Fibroblast of peridontal ligament (primary cell): Measurements from ENCODE around the gene KCNC1.

ENCODE experiments used
- DNase-seq: peaks from one replicate; pipeline ENCODE4 v3.0.0-alpha.2; 2010; ENCODE audit errors: extremely low read depth

Gene KCNC1

GRCh38 chr11:17716807-17717206 lies 17.8 kb upstream of the KCNC1 start:
- no peak for DNase-seq

GRCh38 chr11:17718015-17718414 lies 16.6 kb upstream of the KCNC1 start:
- no peak for DNase-seq

GRCh38 chr11:17718510-17718962 lies 16.0 kb upstream of the KCNC1 start:
- DNase-seq = no peak

GRCh38 chr11:17719028-17719937 lies 15.3 kb upstream of the KCNC1 start, which contains the start of gene MYOD1:
Gene MYOD1 (plus strand): TSS chr11:17719571. CDS start chr11:17719783, 212 bp downstream.
- DNase-seq = no peak

- DNase-seq = no peak
Observed at GRCh38 chr11:17719938-17720795, 14.4 kb upstream of the KCNC1 start.

- no peak for DNase-seq
Observed at GRCh38 chr11:17720796-17721171, 13.8 kb upstream of the KCNC1 start.

- no peak for DNase-seq
Observed at GRCh38 chr11:17721242-17721999, 13.2 kb upstream of the KCNC1 start.

GRCh38 chr11:17722000-17722643 lies 12.5 kb upstream of the KCNC1 start:
- DNase-seq = no peak

GRCh38 chr11:17724020-17724908 lies 10.3 kb upstream of the KCNC1 start:
- no peak for DNase-seq

GRCh38 chr11:17725174-17725573 lies 9.4 kb upstream of the KCNC1 start:
- DNase-seq = no peak

GRCh38 chr11:17730137-17730536 lies 4.4 kb upstream of the KCNC1 start:
- no peak for DNase-seq

- peak; percentile 77 for DNase-seq
Observed at GRCh38 chr11:17730608-17731462, 3.7 kb upstream of the KCNC1 start.

- no peak for DNase-seq
Observed at GRCh38 chr11:17733261-17733660, 1.3 kb upstream of the KCNC1 start.

- peak; percentile 60 for DNase-seq
Observed at GRCh38 chr11:17734986-17735817, 621 bp downstream of the KCNC1 start.

GRCh38 chr11:17735818-17736578 lies 1.4 kb downstream of the KCNC1 start:
- no peak for DNase-seq

GRCh38 chr11:17736579-17736893 lies 2.0 kb downstream of the KCNC1 start:
- no peak for DNase-seq

- DNase-seq = no peak
Observed at GRCh38 chr11:17736930-17737817, 2.6 kb downstream of the KCNC1 start.
